K562 (cell line): ENCODE measurements around the gene UCHL5. TPM values are rescaled to one million over a fixed set of nuclear protein-coding genes. Genes with fewer than 3 reads are reported as not detected.

Experiments used
- AFF1 ChIP-seq, 2 experiments: fragments of 450-650 bp; IDR thresholded peaks; 2 replicates each; pipeline ENCODE4 v1.6.1; 2018; ENCODE audit warnings: mild to moderate bottlenecking in 2 of 2, low read depth in 1 of 2; ENCODE audit not compliant: partially characterized antibody in 2 of 2
- ATF4 ChIP-seq: fragments of 450-650 bp; formaldehyde crosslinking; IDR thresholded peaks from 2 replicates; pipeline ENCODE4 v1.4.0; 2022; ENCODE audit warnings: mild to moderate bottlenecking, moderate library complexity
- BRF1 ChIP-seq: IDR thresholded peaks from 3 replicates; pipeline ENCODE4 v1.6.1; 2011; ENCODE audit warnings: borderline replicate concordance, mild to moderate bottlenecking; ENCODE audit not compliant: insufficient read length; ENCODE audit errors: extremely low read depth
- CAMTA2 ChIP-seq: fragments of 250-450 bp; sonication (Bioruptor Pico); conservative IDR thresholded peaks from 2 replicates; pipeline ENCODE4 v1.5.1; 2022
- CTBP1 ChIP-seq: fragments of 450-650 bp; IDR thresholded peaks from 2 replicates; pipeline ENCODE4 v1.6.1; 2016; ENCODE audit warnings: borderline replicate concordance
- EGR1 ChIP-seq: fragments of 450-650 bp; conservative IDR thresholded peaks from 2 replicates; pipeline ENCODE4 v1.6.1; 2017; ENCODE audit warnings: mild to moderate bottlenecking
- GTF2B ChIP-seq: IDR thresholded peaks from 2 replicates; pipeline ENCODE4 v1.6.1; 2011; ENCODE audit not compliant: insufficient read length; ENCODE audit errors: extremely low read depth
- HNRNPH1 ChIP-seq: fragments of 200-400 bp; formaldehyde crosslinking; optimal IDR thresholded peaks from 2 replicates; pipeline ENCODE3; 2017; ENCODE audit warnings: low read depth, mild to moderate bottlenecking, low read length, moderate library complexity
- MAFF ChIP-seq: IDR thresholded peaks from 2 replicates; pipeline ENCODE4 v1.6.1; 2012; ENCODE audit warnings: low read length, improper control_type of control experiment
- NBN ChIP-seq: fragments of 450-650 bp; IDR thresholded peaks from 2 replicates; pipeline ENCODE4 v1.6.1; 2016; ENCODE audit warnings: low read depth, mild to moderate bottlenecking
- PCBP1 ChIP-seq: fragments of 200-400 bp; formaldehyde crosslinking; IDR thresholded peaks from 2 replicates; pipeline ENCODE4 v1.6.1; 2018; ENCODE audit warnings: mild to moderate bottlenecking, low read depth, low read length; ENCODE audit not compliant: poor library complexity, severe bottlenecking
- RAD21 ChIP-seq, 2 experiments: fragments of 250-450 bp in 1 of 2; fragments of 450-650 bp in 1 of 2; sonication (Bioruptor Pico) in 1 of 2; formaldehyde crosslinking in 1 of 2; IDR thresholded peaks in 1 of 2; conservative IDR thresholded peaks in 1 of 2; 2 replicates each; pipeline versions ENCODE4 v1.4.0 to v1.8.0; 2020 to 2022; ENCODE audit warnings: mild to moderate bottlenecking in 2 of 2, moderate library complexity in 1 of 2
- RUNX1 ChIP-seq: sonication (generic); IDR thresholded peaks from 2 replicates; pipeline ENCODE4 v1.6.1; 2016; ENCODE audit warnings: antibody characterized with exemption, low read depth
- STAT5A ChIP-seq: IDR thresholded peaks from 2 replicates; pipeline ENCODE4 v1.6.1; 2012; ENCODE audit warnings: low read length, inconsistent platforms, borderline replicate concordance
- TCF3 ChIP-seq: sonication (generic); formaldehyde crosslinking; IDR thresholded peaks from 2 replicates; pipeline ENCODE4 v1.4.0; 2020; ENCODE audit warnings: mild to moderate bottlenecking, missing genetic modification reagents
- ZFP36 ChIP-seq: fragments of 150-350 bp; IDR thresholded peaks from 2 replicates; pipeline ENCODE4 v1.6.1; 2018; ENCODE audit warnings: low read length, low read depth; ENCODE audit not compliant: partially characterized antibody
- ZKSCAN1 ChIP-seq: fragments of 150-350 bp; IDR thresholded peaks from 2 replicates; pipeline ENCODE4 v1.6.1; 2016; ENCODE audit warnings: low read depth, low read length
- polyA plus RNA-seq, 8 experiments: library from polyadenylated mRNA; depleted of rRNA in 4 of 8; stranded (reverse) in 5 of 8; unstranded in 3 of 8; fragments of >200 nt; fragmentation: Nextera tagmentation in 2 of 8; fragmentation: Illumina TruSeq in 1 of 8; extraction: Ambion mirVana in 2 of 8; extraction: Trizol in 1 of 8; gene quantifications; 2 replicates each; pipeline versions ENCODE4 v1.2.1 to v1.2.3, GENCODE V29; 2011 to 2014; ENCODE audit warnings: inconsistent platforms in 1 of 8, missing spikeins in 1 of 8
- total RNA-seq, 7 experiments: library from RNA; depleted of rRNA in 6 of 7; stranded (reverse); fragments of >200 nt in 6 of 7; fragmentation: Illumina TruSeq in 2 of 7; extraction: Trizol in 2 of 7; gene quantifications; 2 replicates each; pipeline versions ENCODE4 v1.2.1 to v1.2.3, GENCODE V29; 2011 to 2021; ENCODE audit warnings: low replicate concordance in 1 of 7
- TF ChIP-seq, protein P1 (sequence below): fragments of 250-450 bp; sonication (Bioruptor Pico); IDR thresholded peaks from 2 replicates; pipeline ENCODE4 v1.5.0; 2022; ENCODE audit warnings: mild to moderate bottlenecking

The UCHL5 gene
- total and polyA plus RNA-seq, 9 of the 15 experiments (the other 6 are each of a cell fraction or from before 2014, with no cell fraction given): 61.0 to 206 (median 122) TPM

DNA sequence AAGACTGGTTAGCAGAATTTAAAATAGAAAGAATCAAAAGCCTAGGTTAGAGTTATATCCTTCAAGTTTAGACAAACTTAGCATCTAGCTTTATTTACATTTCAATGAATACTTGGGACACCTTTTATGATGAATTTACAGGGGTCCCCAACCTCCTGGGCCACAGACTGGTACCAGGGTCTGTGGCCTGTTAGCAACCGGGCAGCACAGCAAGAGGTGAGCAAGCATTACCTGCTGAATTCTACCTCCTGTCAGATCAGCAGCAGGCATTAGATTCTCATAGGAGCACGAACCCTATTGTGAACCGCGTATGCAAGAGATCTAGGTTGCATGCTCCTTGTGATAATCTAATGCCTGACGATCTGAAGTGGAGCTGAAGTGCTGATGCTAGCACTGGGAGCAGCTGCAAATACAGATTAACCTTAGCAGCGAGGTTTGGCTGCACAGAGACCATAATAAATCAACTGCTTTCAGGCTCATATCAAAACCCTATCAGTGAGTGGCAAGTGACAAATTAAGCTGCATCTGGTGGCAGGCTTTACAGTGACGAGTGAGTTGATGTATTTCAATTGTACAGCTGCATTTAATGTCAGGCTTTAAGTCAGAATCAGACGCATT lies 82.0 kb downstream of the UCHL5 start (continued):
- TF ChIP-seq, protein P1, sequence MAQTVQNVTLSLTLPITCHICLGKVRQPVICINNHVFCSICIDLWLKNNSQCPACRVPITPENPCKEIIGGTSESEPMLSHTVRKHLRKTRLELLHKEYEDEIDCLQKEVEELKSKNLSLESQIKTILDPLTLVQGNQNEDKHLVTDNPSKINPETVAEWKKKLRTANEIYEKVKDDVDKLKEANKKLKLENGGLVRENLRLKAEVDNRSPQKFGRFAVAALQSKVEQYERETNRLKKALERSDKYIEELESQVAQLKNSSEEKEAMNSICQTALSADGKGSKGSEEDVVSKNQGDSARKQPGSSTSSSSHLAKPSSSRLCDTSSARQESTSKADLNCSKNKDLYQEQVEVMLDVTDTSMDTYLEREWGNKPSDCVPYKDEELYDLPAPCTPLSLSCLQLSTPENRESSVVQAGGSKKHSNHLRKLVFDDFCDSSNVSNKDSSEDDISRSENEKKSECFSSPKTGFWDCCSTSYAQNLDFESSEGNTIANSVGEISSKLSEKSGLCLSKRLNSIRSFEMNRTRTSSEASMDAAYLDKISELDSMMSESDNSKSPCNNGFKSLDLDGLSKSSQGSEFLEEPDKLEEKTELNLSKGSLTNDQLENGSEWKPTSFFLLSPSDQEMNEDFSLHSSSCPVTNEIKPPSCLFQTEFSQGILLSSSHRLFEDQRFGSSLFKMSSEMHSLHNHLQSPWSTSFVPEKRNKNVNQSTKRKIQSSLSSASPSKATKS (CRISPR knock-in tag): no peak
- TF ChIP-seq RAD21 (CRISPR knock-in tag; conservative IDR thresholded peaks at IDR 0.05 in 1 of 2, IDR thresholded peaks at IDR 0.05 in 1 of 2) (peak in 1 of 2 experiments; percentile 11; a peak in 1 of 4 replicates), BRF1 (no peak), AFF1 (IDR thresholded peaks at IDR 0.05; ENCODE audit: low read depth in 1 of 2, partially characterized antibody in 2 of 2) (peak in 1 of 2 experiments; percentile 51), NBN (peak; percentile 88), MAFF (peak; percentile 69), RUNX1 (no peak), PCBP1 (no peak), ZFP36 (peak; percentile 48), CTBP1 (peak; percentile 72; the same call in 1 of the 2 replicates), HNRNPH1 (no peak), ZKSCAN1 (0 out of 2 replicates have a peak, but pooled peaks have one; percentile 32), STAT5A (peak; percentile 96), CAMTA2 (CRISPR knock-in tag) (no peak), TCF3 (CRISPR knock-in tag) (peak; percentile 96), GTF2B (no peak), ATF4 (CRISPR knock-in tag) (no peak), EGR1 (no peak)
